SK-N-MC (cell line): ENCODE results near the gene COMMD1.

Experiments used
- EZH2 ChIP-seq: fragments of 200-600 bp; sonication (generic); IDR thresholded peaks from one replicate; pipeline ENCODE4 v1.6.1; 2017; ENCODE audit warnings: antibody characterized with exemption
- POLR2AphosphoS5 ChIP-seq: IDR thresholded peaks from 2 replicates; pipeline ENCODE4 v1.6.1; 2012; ENCODE audit warnings: mild to moderate bottlenecking, low read depth, low read length, borderline replicate concordance

- TF ChIP-seq POLR2AphosphoS5 (no peak), EZH2 (no peak)
These were observed 196.4 kb downstream of the COMMD1 start for GRCh38 chr2:62101886-62102285.
